IMR-90 (cell line): ENCODE data around the gene BFAR. TPM values are rescaled to one million over a fixed set of nuclear protein-coding genes. Genes with fewer than 3 reads are reported as not detected.

Experiments
- ATAC-seq: fragments of 200-7000 bp; cut with Tn5 transposase; 2 replicates; pipeline ENCODE4 v1.9.1; 2020; ENCODE audit warnings: low read depth, mild to moderate bottlenecking, moderate library complexity
- BruUV-seq: library from RNA; stranded (reverse); fragments of 400-500 nt; replicated peaks from 2 replicates; lab custom pipeline; 2021; lab: Mats Ljungman, UMichigan
- CTCF ChIA-PET: fragments of 300-600 bp; formaldehyde crosslinking; extraction: SDS; loops from one replicate; lab custom pipeline; 2021; ENCODE audit warnings: antibody characterized with exemption; lab: Yijun Ruan, JAX
- POLR2A ChIA-PET: fragments of 300-600 bp; sonication (Branson Sonifier 250); formaldehyde crosslinking; loops from one replicate; lab custom pipeline; 2022; ENCODE audit warnings: antibody characterized with exemption; ENCODE audit not compliant: unreplicated experiment; lab: Charles Lee
- DNase-seq: peaks from one replicate; pipeline ENCODE4 v3.0.0; 2013
- H2AFZ ChIP-seq: replicated peaks from 2 replicates; pipeline ENCODE3; 2013; ENCODE audit warnings: low read length, mild to moderate bottlenecking; ENCODE audit not compliant: poor library complexity
- H2AK5ac ChIP-seq: 2 replicates; pipeline ENCODE4 v1.6.1; 2013; ENCODE audit warnings: low read depth, low read length, inconsistent platforms
- H2AK9ac ChIP-seq: replicated peaks from 2 replicates; pipeline ENCODE3; 2013; ENCODE audit warnings: mild to moderate bottlenecking, low read depth, low read length, moderate library complexity; ENCODE audit not compliant: poor library complexity
- H2BK120ac ChIP-seq: 2 replicates; pipeline ENCODE4 v1.6.1; 2013; ENCODE audit warnings: low read depth, low read length, inconsistent platforms
- H2BK15ac ChIP-seq: 3 replicates; pipeline ENCODE4 v1.6.1; 2013; ENCODE audit warnings: low read depth, low read length, inconsistent platforms
- H2BK20ac ChIP-seq: 2 replicates; pipeline ENCODE4 v1.6.1; 2013; ENCODE audit warnings: low read depth, mild to moderate bottlenecking, inconsistent platforms, low read length, moderate library complexity
- H2BK5ac ChIP-seq: 2 replicates; pipeline ENCODE4 v1.6.1; 2013; ENCODE audit warnings: mild to moderate bottlenecking, low read depth, low read length, inconsistent platforms; ENCODE audit not compliant: poor library complexity, severe bottlenecking
- H3K14ac ChIP-seq: replicated peaks from 2 replicates; pipeline ENCODE4 v1.6.1; 2013; ENCODE audit warnings: low read depth, low read length, inconsistent platforms
- H3K18ac ChIP-seq: 2 replicates; pipeline ENCODE4 v1.6.1; 2013; ENCODE audit warnings: low read depth, low read length, control low read depth
- H3K23ac ChIP-seq: 2 replicates; pipeline ENCODE4 v1.6.1; 2013; ENCODE audit warnings: low read depth, low read length, inconsistent platforms
- H3K27ac ChIP-seq: 2 replicates; pipeline ENCODE4 v1.5.1; 2013; ENCODE audit warnings: mild to moderate bottlenecking, control low read depth, low read length; ENCODE audit not compliant: insufficient read depth
- H3K27me3 ChIP-seq: 2 replicates; pipeline ENCODE4 v1.6.1; 2013; ENCODE audit warnings: low read length; ENCODE audit not compliant: control insufficient read depth, insufficient read depth
- H3K36me3 ChIP-seq: 2 replicates; pipeline ENCODE4 v1.6.1; 2013; ENCODE audit warnings: low read length, mixed read lengths; ENCODE audit not compliant: control insufficient read depth, insufficient read depth
- H3K4ac ChIP-seq: 2 replicates; pipeline ENCODE4 v1.6.1; 2013; ENCODE audit warnings: low read depth, low read length, inconsistent platforms
- H3K4me1 ChIP-seq: 2 replicates; pipeline ENCODE4 v1.6.1; 2013; ENCODE audit warnings: low read length, mixed read lengths; ENCODE audit not compliant: control insufficient read depth, insufficient read depth
- H3K4me2 ChIP-seq: 2 replicates; pipeline ENCODE4 v1.6.1; 2013; ENCODE audit warnings: low read depth, mild to moderate bottlenecking, control low read depth, low read length, moderate library complexity
- H3K4me3 ChIP-seq: 2 replicates; pipeline ENCODE4 v1.5.1; 2013; ENCODE audit warnings: low read depth, mild to moderate bottlenecking, control low read depth, low read length, moderate library complexity; ENCODE audit not compliant: insufficient read depth
- H3K56ac ChIP-seq: 2 replicates; pipeline ENCODE4 v1.6.1; 2013; ENCODE audit warnings: low read length, inconsistent platforms; ENCODE audit not compliant: insufficient read depth; ENCODE audit errors: extremely low read depth
- H3K79me1 ChIP-seq, 2 experiments: 2 replicates each; pipeline ENCODE4 v1.6.1; 2013; ENCODE audit warnings: low read length in 2 of 2, inconsistent platforms in 1 of 2, low read depth in 1 of 2
- H3K9ac ChIP-seq: 2 replicates; pipeline ENCODE4 v1.6.1; 2013; ENCODE audit warnings: low read depth, low read length, control low read depth
- H3K9me1 ChIP-seq: 2 replicates; pipeline ENCODE4 v1.6.1; 2013; ENCODE audit warnings: low read length, inconsistent platforms; ENCODE audit not compliant: insufficient read depth
- H3K9me3 ChIP-seq: 2 replicates; pipeline ENCODE4 v1.6.1; 2013; ENCODE audit warnings: low read length; ENCODE audit not compliant: control insufficient read depth, insufficient read depth
- H4K20me1 ChIP-seq: 2 replicates; pipeline ENCODE4 v1.6.1; 2013; ENCODE audit warnings: low read length, inconsistent platforms; ENCODE audit not compliant: insufficient read depth
- H4K5ac ChIP-seq: 2 replicates; pipeline ENCODE4 v1.6.1; 2013; ENCODE audit warnings: mild to moderate bottlenecking, low read depth, low read length, control low read depth
- H4K8ac ChIP-seq, 2 experiments: 2 replicates each; pipeline ENCODE4 v1.6.1; 2013; ENCODE audit warnings: low read depth in 2 of 2, low read length in 2 of 2, control low read depth in 1 of 2, inconsistent platforms in 1 of 2
- H4K91ac ChIP-seq: 2 replicates; pipeline ENCODE4 v1.6.1; 2013; ENCODE audit warnings: low read depth, low read length, inconsistent platforms; ENCODE audit not compliant: insufficient read depth
- BHLHE40 ChIP-seq: fragments of 150-350 bp; IDR thresholded peaks from 2 replicates; pipeline ENCODE4 v1.6.1; 2016; ENCODE audit warnings: mild to moderate bottlenecking, low read depth, low read length
- CEBPB ChIP-seq: IDR thresholded peaks from 2 replicates; pipeline ENCODE4 v1.6.1; 2012; ENCODE audit warnings: low read depth, low read length, improper control_type of control experiment
- CHD1 ChIP-seq: IDR thresholded peaks from 2 replicates; pipeline ENCODE4 v1.6.1; 2012; ENCODE audit warnings: low read depth, low read length, improper control_type of control experiment
- ELK1 ChIP-seq: fragments of 150-350 bp; IDR thresholded peaks from 2 replicates; pipeline ENCODE4 v1.6.1; 2016; ENCODE audit warnings: low read depth, mild to moderate bottlenecking, low read length, moderate library complexity, borderline replicate concordance
- FOS ChIP-seq: fragments of 150-350 bp; IDR thresholded peaks from 2 replicates; pipeline ENCODE4 v1.6.1; 2016; ENCODE audit warnings: low read depth, low read length
- MAFK ChIP-seq: IDR thresholded peaks from 2 replicates; pipeline ENCODE4 v1.6.1; 2012; ENCODE audit warnings: low read depth, low read length, improper control_type of control experiment
- MAZ ChIP-seq: IDR thresholded peaks from 2 replicates; pipeline ENCODE4 v1.6.1; 2012; ENCODE audit warnings: low read depth, mild to moderate bottlenecking, low read length, improper control_type of control experiment, moderate library complexity, borderline replicate concordance
- MXI1 ChIP-seq: IDR thresholded peaks from 2 replicates; pipeline ENCODE4 v1.6.1; 2012; ENCODE audit warnings: low read depth, mild to moderate bottlenecking, low read length, moderate library complexity, borderline replicate concordance
- NFE2L2 ChIP-seq: fragments of 150-350 bp; IDR thresholded peaks from 2 replicates; pipeline ENCODE4 v1.6.1; 2016; ENCODE audit warnings: low read depth, mild to moderate bottlenecking, low read length
- POLR2A ChIP-seq: IDR thresholded peaks from 2 replicates; pipeline ENCODE4 v1.6.1; 2012; ENCODE audit warnings: mild to moderate bottlenecking, low read depth, low read length
- RAD21 ChIP-seq: IDR thresholded peaks from 2 replicates; pipeline ENCODE4 v1.6.1; 2012; ENCODE audit warnings: low read length, improper control_type of control experiment
- RCOR1 ChIP-seq: IDR thresholded peaks from 2 replicates; pipeline ENCODE4 v1.6.1; 2012; ENCODE audit warnings: mild to moderate bottlenecking, low read length, improper control_type of control experiment; ENCODE audit not compliant: insufficient replicate concordance
- RFX5 ChIP-seq: IDR thresholded peaks from 2 replicates; pipeline ENCODE4 v1.8.0; 2012; ENCODE audit warnings: low read depth, mild to moderate bottlenecking, low read length, moderate library complexity
- SMC3 ChIP-seq: fragments of 150-350 bp; IDR thresholded peaks from 2 replicates; pipeline ENCODE4 v1.6.1; 2016; ENCODE audit warnings: low read depth, mild to moderate bottlenecking, antibody characterized with exemption, low read length, moderate library complexity
- WGBS, 2 experiments: methylation state at CpG; one replicate each; pipeline versions ENCODE4 v1.1.5 to v1.1.7; 2013; ENCODE audit warnings: missing lambda C conversion rate in 2 of 2; ENCODE audit not compliant: insufficient read length in 1 of 2; ENCODE audit errors: extremely low coverage in 2 of 2; 5-methylcytosine and 5-hydroxymethylcytosine counted together
- dilution Hi-C: fragments of 300-500 bp; cut with HindIII; formaldehyde crosslinking; loops from one replicate; pipeline ENCODE4 v1.14.3; 2018; ENCODE audit warnings: low sequenced_read_pairs; ENCODE audit not compliant: unreplicated experiment
- in situ Hi-C: fragments of 300-500 bp; cut with MboI; formaldehyde crosslinking; loops from 3 replicates; pipeline ENCODE4 v1.14.3; 2019; ENCODE audit warnings: low sequenced_read_pairs, inconsistent platforms, mixed read lengths
- intact Hi-C: fragments of 100-400 bp; cut with micrococcal nuclease; formaldehyde crosslinking; loops from 2 replicates; pipeline ENCODE4 v1.10.0; 2022
- polyA plus RNA-seq, 3 experiments: library from polyadenylated mRNA; depleted of rRNA; stranded (reverse); fragments of >200 nt; gene quantifications; 2 replicates each; pipeline ENCODE4 v1.2.3, GENCODE V29; 2012; ENCODE audit warnings: low replicate concordance in 1 of 3
- total RNA-seq: library from RNA; depleted of rRNA; stranded (reverse); fragments of >200 nt; gene quantifications from 2 replicates; pipeline ENCODE4 v1.2.3, GENCODE V29; 2012
- TF ChIP-seq, protein P1 (sequence below): fragments of 150-350 bp; IDR thresholded peaks from 2 replicates; pipeline ENCODE4 v1.6.1; 2017; ENCODE audit warnings: mild to moderate bottlenecking, antibody characterized with exemption, low read length, low read depth
- TF ChIP-seq, protein P2 (sequence below): conservative IDR thresholded peaks from 2 replicates; pipeline ENCODE4 v1.5.1; 2012; ENCODE audit warnings: mild to moderate bottlenecking, low read depth, low read length, improper control_type of control experiment

Gene BFAR
- total and polyA plus RNA-seq, 2 of the 4 experiments (the other 2 are of a cell fraction), result 46.6 to 56.5 TPM

GRCh38 chr16:14677627-14678026 is 44.9 kb downstream of the BFAR start:
- no peaks in the 10 kb centered on the region for H3K9me1 ChIP-seq
- H3K18ac ChIP-seq, result no peak overlapping the region
- H3K56ac ChIP-seq, result no peak overlapping the region
- no peak overlapping the region for H4K8ac ChIP-seq
- H3K4me1 ChIP-seq, result no peaks in the 10 kb centered on the region
- DNase-seq, result no peak
- H3K4me2 ChIP-seq, result no peak overlapping the region
- no peak overlapping the region for H3K4ac ChIP-seq
- no peak overlapping the region for H2BK5ac ChIP-seq
- ATAC-seq, result no peak
- no peaks in the 10 kb centered on the region for H3K27me3 ChIP-seq
- H3K36me3 ChIP-seq, result no peaks in the 10 kb centered on the region
- dilution Hi-C loops (no loop called here), intact Hi-C loops (no loop called here), in situ Hi-C loops (no loop called here)
- no peak overlapping the region for H2AK9ac ChIP-seq
- H3K4me3 ChIP-seq, result no peak overlapping the region
- no peak overlapping the region for H4K91ac ChIP-seq
- no peaks in the 10 kb centered on the region for H3K9me3 ChIP-seq
- H4K5ac ChIP-seq, result no peak overlapping the region
- TF ChIP-seq RAD21 (no peak), SMC3 (no peak), MAZ (no peak), POLR2A (no peak), CEBPB (no peak), CHD1 (no peak), MAFK (no peak), RCOR1 (no peak), MXI1 (no peak), RFX5 (no peak), BHLHE40 (no peak), NFE2L2 (no peak), ELK1 (no peak), FOS (no peak)
- TF ChIP-seq, protein P1, sequence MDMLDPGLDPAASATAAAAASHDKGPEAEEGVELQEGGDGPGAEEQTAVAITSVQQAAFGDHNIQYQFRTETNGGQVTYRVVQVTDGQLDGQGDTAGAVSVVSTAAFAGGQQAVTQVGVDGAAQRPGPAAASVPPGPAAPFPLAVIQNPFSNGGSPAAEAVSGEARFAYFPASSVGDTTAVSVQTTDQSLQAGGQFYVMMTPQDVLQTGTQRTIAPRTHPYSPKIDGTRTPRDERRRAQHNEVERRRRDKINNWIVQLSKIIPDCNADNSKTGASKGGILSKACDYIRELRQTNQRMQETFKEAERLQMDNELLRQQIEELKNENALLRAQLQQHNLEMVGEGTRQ, result no peak
- TF ChIP-seq, protein P2, sequence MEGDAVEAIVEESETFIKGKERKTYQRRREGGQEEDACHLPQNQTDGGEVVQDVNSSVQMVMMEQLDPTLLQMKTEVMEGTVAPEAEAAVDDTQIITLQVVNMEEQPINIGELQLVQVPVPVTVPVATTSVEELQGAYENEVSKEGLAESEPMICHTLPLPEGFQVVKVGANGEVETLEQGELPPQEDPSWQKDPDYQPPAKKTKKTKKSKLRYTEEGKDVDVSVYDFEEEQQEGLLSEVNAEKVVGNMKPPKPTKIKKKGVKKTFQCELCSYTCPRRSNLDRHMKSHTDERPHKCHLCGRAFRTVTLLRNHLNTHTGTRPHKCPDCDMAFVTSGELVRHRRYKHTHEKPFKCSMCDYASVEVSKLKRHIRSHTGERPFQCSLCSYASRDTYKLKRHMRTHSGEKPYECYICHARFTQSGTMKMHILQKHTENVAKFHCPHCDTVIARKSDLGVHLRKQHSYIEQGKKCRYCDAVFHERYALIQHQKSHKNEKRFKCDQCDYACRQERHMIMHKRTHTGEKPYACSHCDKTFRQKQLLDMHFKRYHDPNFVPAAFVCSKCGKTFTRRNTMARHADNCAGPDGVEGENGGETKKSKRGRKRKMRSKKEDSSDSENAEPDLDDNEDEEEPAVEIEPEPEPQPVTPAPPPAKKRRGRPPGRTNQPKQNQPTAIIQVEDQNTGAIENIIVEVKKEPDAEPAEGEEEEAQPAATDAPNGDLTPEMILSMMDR, result no peak
- no peak overlapping the region for H2BK15ac ChIP-seq
- no peak overlapping the region for H3K9ac ChIP-seq
- H2BK20ac ChIP-seq, result no peak overlapping the region
- no peaks in the 10 kb centered on the region for H4K20me1 ChIP-seq
- no peak overlapping the region for H2AFZ ChIP-seq
- ChIA-PET CTCF (no interaction called here), POLR2A (no interaction called here)
- no peaks in the 10 kb centered on the region for H3K79me1 ChIP-seq
- H3K27ac ChIP-seq, result no peak overlapping the region
- no peak overlapping the region for H2BK120ac ChIP-seq
- H2AK5ac ChIP-seq, result no peak overlapping the region
- no peak overlapping the region for H3K14ac ChIP-seq
- 57% methylated on average over 2 of the region's 5 CpGs; no CpG with 5 or more reads in 1 of the 2 experiments for WGBS, 2 experiments
- no peak overlapping the region for H3K23ac ChIP-seq
- no TSS peak for BruUV-seq
